Measurements from ENCODE around the gene ADSL. TPM values are rescaled to one million over a fixed set of nuclear protein-coding genes. Genes with fewer than 3 reads are reported as not detected.
A peak's percentile ranks its signal among the peaks of the same experiment; 100 is the strongest.

The ADSL gene
- total RNA-seq, 4 donors from 2014 or later, result 49.0 to 69.4 (median 60.1) TPM

DNA sequence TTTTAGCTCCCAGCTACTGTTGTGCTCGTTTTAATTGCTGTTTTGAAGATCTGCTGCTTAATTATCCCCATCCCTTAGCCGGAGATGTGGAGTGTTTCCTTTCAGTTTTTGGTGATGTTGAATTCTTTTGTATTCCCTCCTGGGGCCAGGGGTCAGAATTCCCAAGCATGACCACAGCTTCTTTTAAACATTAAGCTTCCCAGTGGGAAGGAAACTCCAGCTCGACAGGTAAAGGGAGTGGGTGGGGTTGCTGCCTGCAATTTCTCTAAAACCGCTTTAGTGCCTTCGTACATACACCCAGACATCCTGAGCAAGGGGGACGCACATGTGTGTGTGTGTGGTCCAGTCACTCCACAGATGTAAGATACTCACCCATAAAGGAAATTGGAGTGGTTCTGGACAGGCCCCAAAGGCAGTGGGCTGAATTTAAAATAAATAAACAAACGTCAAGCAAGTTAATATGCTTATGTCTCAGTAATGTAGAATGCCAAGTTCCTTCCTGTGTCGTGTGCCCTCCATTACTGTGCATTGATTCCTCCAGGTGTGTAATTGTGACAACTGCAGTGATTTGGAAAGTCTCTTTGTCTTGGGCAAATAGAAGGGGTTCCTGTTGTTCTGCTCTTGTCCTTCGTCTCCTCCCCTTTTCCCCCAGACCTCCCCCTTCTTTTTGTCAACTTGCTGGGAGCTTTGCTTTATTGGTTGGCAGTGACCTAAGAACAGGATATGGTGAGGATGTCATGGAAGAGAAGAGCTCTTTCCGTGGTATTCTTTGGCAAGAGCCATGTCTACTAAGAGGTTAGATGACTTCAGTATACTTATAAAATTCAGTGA lies 19.2 kb upstream of the ADSL start:
- WGBS, 2 donors, result 68 to 72% methylated on average over 10 of the region's 10 CpGs

DNA sequence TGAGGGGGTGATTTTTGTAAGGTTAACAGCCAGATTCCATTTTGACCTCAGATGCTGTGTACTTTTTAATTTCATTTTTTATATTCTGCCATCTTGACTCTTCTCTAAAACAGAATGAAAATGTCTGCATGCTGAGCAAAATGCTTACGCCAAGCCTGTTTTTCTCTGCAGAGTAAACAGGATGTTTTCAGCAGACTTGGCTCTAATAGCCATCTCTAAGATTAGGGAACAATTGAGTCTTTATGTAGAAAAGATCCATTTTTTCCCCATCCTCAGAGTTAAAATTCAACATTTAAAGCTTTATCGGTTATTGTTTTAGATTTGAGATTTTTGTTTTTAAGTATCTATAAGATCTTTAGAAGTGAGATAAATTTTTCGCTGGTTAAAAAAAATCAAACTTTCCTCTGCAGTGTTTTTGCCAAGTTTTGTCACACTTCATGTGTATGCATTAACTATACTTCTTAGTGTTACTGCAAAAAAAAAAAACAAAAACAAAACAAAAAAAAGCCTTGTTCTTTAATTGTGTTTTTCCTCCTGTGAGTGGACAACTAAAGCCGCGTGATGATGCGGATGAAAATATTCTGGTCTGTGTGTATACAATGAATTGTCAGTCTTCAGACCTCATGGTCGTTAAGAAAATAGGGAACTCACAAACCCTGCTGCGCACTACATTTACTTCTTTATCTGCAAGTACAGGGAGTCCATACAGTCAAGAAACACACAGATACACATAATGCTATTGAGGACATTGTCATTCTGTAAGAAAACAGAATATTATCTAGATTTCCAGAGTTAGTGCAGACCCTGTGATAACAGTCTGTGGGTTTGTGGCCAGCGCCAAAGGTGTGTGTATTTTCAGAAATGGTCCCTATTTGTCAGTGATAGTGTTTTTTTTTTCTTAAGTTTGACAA lies 17.5 kb upstream of the ADSL start:
- Histone ChIP-seq H3K9me3 (no peaks in the 10 kb centered on the region), H3K4me1 (peaks cover 0 to 8% of the 10 kb centered on the region in 2 donors), H3K4me3 (replicated peaks in 1 of 3) (no peak overlapping the region), H3K27me3 (no peaks in the 10 kb centered on the region), H3K27ac (no peak overlapping the region), H3K36me3 (peaks cover 0 to 13% of the 10 kb centered on the region in 2 donors)
- WGBS, 2 donors, result 90% methylated on average over 9 of the region's 9 CpGs
- TF ChIP-seq, protein P1, sequence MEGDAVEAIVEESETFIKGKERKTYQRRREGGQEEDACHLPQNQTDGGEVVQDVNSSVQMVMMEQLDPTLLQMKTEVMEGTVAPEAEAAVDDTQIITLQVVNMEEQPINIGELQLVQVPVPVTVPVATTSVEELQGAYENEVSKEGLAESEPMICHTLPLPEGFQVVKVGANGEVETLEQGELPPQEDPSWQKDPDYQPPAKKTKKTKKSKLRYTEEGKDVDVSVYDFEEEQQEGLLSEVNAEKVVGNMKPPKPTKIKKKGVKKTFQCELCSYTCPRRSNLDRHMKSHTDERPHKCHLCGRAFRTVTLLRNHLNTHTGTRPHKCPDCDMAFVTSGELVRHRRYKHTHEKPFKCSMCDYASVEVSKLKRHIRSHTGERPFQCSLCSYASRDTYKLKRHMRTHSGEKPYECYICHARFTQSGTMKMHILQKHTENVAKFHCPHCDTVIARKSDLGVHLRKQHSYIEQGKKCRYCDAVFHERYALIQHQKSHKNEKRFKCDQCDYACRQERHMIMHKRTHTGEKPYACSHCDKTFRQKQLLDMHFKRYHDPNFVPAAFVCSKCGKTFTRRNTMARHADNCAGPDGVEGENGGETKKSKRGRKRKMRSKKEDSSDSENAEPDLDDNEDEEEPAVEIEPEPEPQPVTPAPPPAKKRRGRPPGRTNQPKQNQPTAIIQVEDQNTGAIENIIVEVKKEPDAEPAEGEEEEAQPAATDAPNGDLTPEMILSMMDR (IDR thresholded peaks at IDR 0.05), result no peak
- TF ChIP-seq POLR2A (IDR thresholded peaks at IDR 0.05), result no peak
- DNase-seq, result no peak
- intact Hi-C loops (cut with DNase I), result no loop called here

More for the DNA sequence above, 19.2 kb upstream of the ADSL start:
- no peak overlapping the region for H3K4me3 ChIP-seq (replicated peaks in 1 of 3)
- H3K27me3 ChIP-seq, result no peaks in the 10 kb centered on the region
- intact Hi-C loops (cut with DNase I), result no loop called here
- H3K27ac ChIP-seq, result peak overlapping the region in 1 of 3 donors; percentile 3
- DNase-seq, result no peak
- H3K36me3 ChIP-seq, result peaks cover 14 to 21% of the 10 kb centered on the region in 2 donors
- TF ChIP-seq, protein P1 (IDR thresholded peaks at IDR 0.05), result no peak
- no peak for TF ChIP-seq POLR2A (IDR thresholded peaks at IDR 0.05)
- no peaks in the 10 kb centered on the region for H3K9me3 ChIP-seq
- peaks cover 0 to 4% of the 10 kb centered on the region in 2 donors for H3K4me1 ChIP-seq

DNA sequence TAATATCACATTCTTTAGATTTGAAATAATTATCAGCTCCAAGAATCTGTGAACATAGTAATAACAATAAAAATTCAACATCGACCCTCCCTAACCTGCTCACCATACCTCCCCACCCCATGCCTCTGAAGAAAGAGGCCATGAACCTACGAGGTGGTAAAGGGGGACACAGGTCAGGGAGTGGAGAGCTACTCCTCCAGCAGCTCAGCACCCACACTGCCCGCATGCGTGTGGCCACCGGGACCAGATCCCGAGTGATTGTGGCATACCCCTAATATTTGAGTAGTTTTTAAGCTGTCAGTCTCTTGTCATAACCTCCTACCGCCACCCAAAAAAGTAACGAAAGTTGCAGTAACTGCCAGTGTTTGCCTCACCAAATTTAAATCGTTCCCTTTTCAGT lies 16.8 kb upstream of the ADSL start:
- H3K4me1 ChIP-seq, result peaks cover 0 to 8% of the 10 kb centered on the region in 2 donors
- intact Hi-C loops (cut with DNase I), result no loop called here
- no peak for DNase-seq

DNA sequence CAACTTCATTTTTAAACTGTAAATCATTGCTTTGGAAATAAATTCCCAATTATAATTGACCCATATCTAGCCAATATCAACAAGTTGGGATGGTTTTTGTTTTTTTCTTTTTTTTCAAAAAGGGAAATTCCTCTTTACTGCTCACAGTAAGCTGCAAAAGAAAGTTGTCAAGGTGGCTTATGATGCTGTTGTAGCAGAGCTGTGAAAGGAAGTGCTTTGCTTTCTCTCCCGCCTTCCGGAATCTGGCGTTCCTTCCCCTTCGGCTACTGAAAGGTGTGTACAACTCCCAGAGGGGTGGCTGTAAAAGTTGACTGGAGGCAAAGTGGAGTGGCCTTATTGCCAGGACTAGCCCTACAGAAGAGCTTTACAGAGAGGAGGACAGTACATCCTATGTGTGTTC lies 16.2 kb upstream of the ADSL start:
- no peak overlapping the region for H3K4me3 ChIP-seq (replicated peaks in 1 of 3)
- TF ChIP-seq, protein P1 (IDR thresholded peaks at IDR 0.05), result no peak
- TF ChIP-seq POLR2A (IDR thresholded peaks at IDR 0.05), result no peak
- intact Hi-C loops (cut with DNase I), result no loop called here
- 81 to 83% methylated on average over 4 of the region's 4 CpGs for WGBS, 2 donors
- no peak overlapping the region for H3K27ac ChIP-seq
- DNase-seq, result no peak
- H3K4me1 ChIP-seq, result peaks cover 0 to 8% of the 10 kb centered on the region in 2 donors
- H3K9me3 ChIP-seq, result no peaks in the 10 kb centered on the region
- H3K36me3 ChIP-seq, result peaks cover 0 to 10% of the 10 kb centered on the region in 2 donors
- H3K27me3 ChIP-seq, result no peaks in the 10 kb centered on the region

More for the DNA sequence above, 16.8 kb upstream of the ADSL start:
- WGBS, 2 donors, result 94% methylated on average over 9 of the region's 9 CpGs
- TF ChIP-seq, protein P1 (IDR thresholded peaks at IDR 0.05), result no peak
- TF ChIP-seq POLR2A (IDR thresholded peaks at IDR 0.05), result no peak
- Histone ChIP-seq H3K27me3 (no peaks in the 10 kb centered on the region), H3K36me3 (peaks cover 0 to 10% of the 10 kb centered on the region in 2 donors), H3K4me3 (replicated peaks in 1 of 3) (no peak overlapping the region), H3K9me3 (no peaks in the 10 kb centered on the region), H3K27ac (no peak overlapping the region)
